Measurements from ENCODE around the gene C1GALT1. TPM values are rescaled to one million over a fixed set of nuclear protein-coding genes. Genes with fewer than 3 reads are reported as not detected.

The C1GALT1 gene
- total RNA-seq, 1 experiment from 2014 or later = 27.2 TPM

GRCh38 chr7:7173956-7174632, 8.2 kb upstream of the C1GALT1 start:
- 0 out of 4 replicates have a peak, but pooled peaks cover 0 to 3% of the 10 kb centered on the region in 2 experiments for H3K9me3 ChIP-seq (ENCODE audit: control insufficient read depth in 1 of 2, insufficient read depth in 1 of 2, low read depth in 1 of 2, low read length in 2 of 2)
- ChIA-PET RAD21 (ENCODE audit: low non-redundant PET in 1 of 2, low total read pairs in 2 of 2, uncharacterized antibody in 2 of 2, unreplicated experiment in 2 of 2) (no interaction called here), CTCF (no interaction called here), POLR2A (no interaction called here)
- DNase-seq (ENCODE audit: low read depth, low spot score) (no peak), ATAC-seq (no peak)
- H3K4me1 ChIP-seq (ENCODE audit: control insufficient read depth in 1 of 2, insufficient read depth in 2 of 2, low read length in 2 of 2) = peaks cover 29 to 43% of the 10 kb centered on the region in 2 experiments
- H3K4me3 ChIP-seq (replicated peaks in 1 of 2; ENCODE audit: low read depth in 1 of 2, low read length in 2 of 2) = no peak overlapping the region
- H3K9ac ChIP-seq (ENCODE audit: low read length) = no peak overlapping the region
- H4K20me1 ChIP-seq (ENCODE audit: insufficient read depth) = no peaks in the 10 kb centered on the region
- H3K27ac ChIP-seq (ENCODE audit: low read depth, low read length) = no peak overlapping the region
- no peaks in the 10 kb centered on the region for H3K79me2 ChIP-seq (ENCODE audit: insufficient read depth, low read length)
- H3K27me3 ChIP-seq (ENCODE audit: insufficient read depth, low read length) = no peaks in the 10 kb centered on the region
- H3K9me2 ChIP-seq (ENCODE audit: insufficient read depth) = no peaks in the 10 kb centered on the region
- TF ChIP-seq YY1 (IDR thresholded peaks at IDR 0.05; ENCODE audit: extremely low read depth, insufficient replicate concordance, low read depth, low read length) (no peak), CEBPB (IDR thresholded peaks at IDR 0.05; ENCODE audit: low read depth) (no peak), SRF (IDR thresholded peaks at IDR 0.05; ENCODE audit: low read depth) (no peak), EGR1 (IDR thresholded peaks at IDR 0.05; ENCODE audit: low read depth) (no peak)
- intact Hi-C loops (cut with micrococcal nuclease) = no loop called here
- H3K4me2 ChIP-seq (ENCODE audit: low read length) = no peak overlapping the region
- no peaks in the 10 kb centered on the region for H3K36me3 ChIP-seq (ENCODE audit: control insufficient read depth in 1 of 2, insufficient read depth in 2 of 2, low read length in 2 of 2)
- BruUV-seq (replicated peaks) = no TSS peak
- H2AFZ ChIP-seq (ENCODE audit: low read depth, low read length, poor library complexity, severe bottlenecking) = no peak overlapping the region

- DNase-seq (ENCODE audit: low read depth, low spot score) = no peak
- no peak for TF ChIP-seq ZFX (IDR thresholded peaks at IDR 0.05)
- TF ChIP-seq EGR1 (IDR thresholded peaks at IDR 0.05; ENCODE audit: low read depth) = no peak
- no peak for TF ChIP-seq ATF3 (IDR thresholded peaks at IDR 0.05)
- no peak for TF ChIP-seq FOSL1 (IDR thresholded peaks at IDR 0.05; ENCODE audit: low read depth)
- no peak for TF ChIP-seq POLR2A (IDR thresholded peaks at IDR 0.05; ENCODE audit: borderline replicate concordance, extremely low read depth, insufficient read depth, insufficient read length)
- TF ChIP-seq JUND (IDR thresholded peaks at IDR 0.05) = no peak
- no peak for TF ChIP-seq CEBPB (IDR thresholded peaks at IDR 0.05; ENCODE audit: low read depth)
- intact Hi-C loops (cut with micrococcal nuclease) = no loop called here
- Histone ChIP-seq H3K79me2 (ENCODE audit: insufficient read depth, low read length) (no peaks in the 10 kb centered on the region), H3K4me3 (replicated peaks in 1 of 2; ENCODE audit: low read depth in 1 of 2, low read length in 2 of 2) (no peak overlapping the region), H3K9ac (ENCODE audit: low read length) (no peak overlapping the region), H3K9me2 (ENCODE audit: insufficient read depth) (no peaks in the 10 kb centered on the region), H2AFZ (ENCODE audit: low read depth, low read length, poor library complexity, severe bottlenecking) (peak overlapping the region; percentile 58), H3K36me3 (ENCODE audit: control insufficient read depth in 1 of 2, insufficient read depth in 2 of 2, low read length in 2 of 2) (no peaks in the 10 kb centered on the region), H3K4me2 (ENCODE audit: low read length) (no peak overlapping the region), H3K4me1 (ENCODE audit: control insufficient read depth in 1 of 2, insufficient read depth in 2 of 2, low read length in 2 of 2) (peaks cover 29 to 43% of the 10 kb centered on the region in 2 experiments), H3K27ac (ENCODE audit: low read depth, low read length) (no peak overlapping the region), H4K20me1 (ENCODE audit: insufficient read depth) (no peaks in the 10 kb centered on the region), H3K27me3 (ENCODE audit: insufficient read depth, low read length) (no peaks in the 10 kb centered on the region), H3K9me3 (ENCODE audit: control insufficient read depth in 1 of 2, insufficient read depth in 1 of 2, low read depth in 1 of 2, low read length in 2 of 2) (0 out of 4 replicates have a peak, but pooled peaks cover 0 to 3% of the 10 kb centered on the region in 2 experiments)
- no TSS peak for BruUV-seq (replicated peaks)
- ChIA-PET POLR2A (no interaction called here), RAD21 (ENCODE audit: low non-redundant PET in 1 of 2, low total read pairs in 2 of 2, uncharacterized antibody in 2 of 2, unreplicated experiment in 2 of 2) (no interaction called here), CTCF (no interaction called here)
- no peak for ATAC-seq
Observed at GRCh38 chr7:7175075-7175695, 7.2 kb upstream of the C1GALT1 start.

All from HCT116 (cell line).